Neuronal stem cell (in vitro differentiated cells): ENCODE data around the gene LRRC26.

Experiments used
- DNase-seq: peaks from one replicate; pipeline ENCODE4 v3.0.0-alpha.2; 2013; ENCODE audit warnings: low spot score
- H2AFZ ChIP-seq: one replicate; pipeline ENCODE4 v1.6.1; 2013; ENCODE audit warnings: mild to moderate bottlenecking, low read length, inconsistent platforms
- H2AK5ac ChIP-seq: 2 replicates; pipeline ENCODE4 v1.6.1; 2013; ENCODE audit warnings: low read depth, mild to moderate bottlenecking, inconsistent platforms, low read length, moderate library complexity, mixed read lengths
- H2BK120ac ChIP-seq: 2 replicates; pipeline ENCODE4 v1.6.1; 2013; ENCODE audit warnings: low read depth, mild to moderate bottlenecking, inconsistent platforms, low read length, moderate library complexity, mixed read lengths
- H2BK12ac ChIP-seq: one replicate; pipeline ENCODE4 v1.6.1; 2013; ENCODE audit warnings: low read length, inconsistent platforms
- H2BK15ac ChIP-seq: 2 replicates; pipeline ENCODE4 v1.6.1; 2013; ENCODE audit warnings: mild to moderate bottlenecking, low read length, inconsistent platforms, mixed read lengths
- H2BK5ac ChIP-seq: one replicate; pipeline ENCODE4 v1.6.1; 2013; ENCODE audit warnings: inconsistent platforms, mild to moderate bottlenecking, low read length, moderate library complexity
- H3K14ac ChIP-seq: one replicate; pipeline ENCODE4 v1.6.1; 2013; ENCODE audit warnings: low read length, inconsistent platforms
- H3K18ac ChIP-seq: 2 replicates; pipeline ENCODE4 v1.6.1; 2013; ENCODE audit warnings: low read length, inconsistent platforms
- H3K23ac ChIP-seq: 2 replicates; pipeline ENCODE4 v1.6.1; 2013; ENCODE audit warnings: low read depth, mild to moderate bottlenecking, mixed read lengths, low read length, inconsistent platforms; ENCODE audit not compliant: poor library complexity
- H3K27ac ChIP-seq: replicated peaks from 3 replicates; pipeline ENCODE4 v1.5.1; 2013; ENCODE audit warnings: low read length, inconsistent platforms
- H3K27me3 ChIP-seq, 3 experiments: 2 replicates each; pipeline ENCODE4 v1.6.1; 2013; ENCODE audit warnings: low read length in 3 of 3, mild to moderate bottlenecking in 2 of 3, inconsistent platforms in 1 of 3, low read depth in 1 of 3, mixed read lengths in 1 of 3, moderate library complexity in 1 of 3; ENCODE audit not compliant: control insufficient read depth in 3 of 3, insufficient read depth in 3 of 3
- H3K36me3 ChIP-seq, 2 donors: replicated peaks in 1 of 2; 2 replicates each; pipeline ENCODE4 v1.6.1; 2013; ENCODE audit warnings: low read length in 2 of 2; ENCODE audit not compliant: control insufficient read depth in 2 of 2, insufficient read depth in 2 of 2
- H3K4ac ChIP-seq: 2 replicates; pipeline ENCODE4 v1.6.1; 2013; ENCODE audit warnings: inconsistent platforms, mild to moderate bottlenecking, low read length, moderate library complexity
- H3K4me1 ChIP-seq, 2 donors: 1 replicate in 1 of 2; 2 replicates in 1 of 2; pipeline ENCODE4 v1.6.1; 2013; ENCODE audit warnings: low read length in 2 of 2, low read depth in 1 of 2; ENCODE audit not compliant: control insufficient read depth in 2 of 2, insufficient read depth in 1 of 2
- H3K4me2 ChIP-seq: one replicate; pipeline ENCODE4 v1.6.1; 2013; ENCODE audit warnings: mild to moderate bottlenecking, low read length, inconsistent platforms; ENCODE audit not compliant: insufficient read depth, poor library complexity, severe bottlenecking
- H3K4me3 ChIP-seq, 2 donors: 2 replicates each; pipeline ENCODE4 v1.5.1; 2013; ENCODE audit warnings: low read length in 2 of 2, mild to moderate bottlenecking in 2 of 2, inconsistent platforms in 1 of 2, moderate library complexity in 1 of 2
- H3K79me1 ChIP-seq: one replicate; pipeline ENCODE4 v1.6.1; 2013; ENCODE audit warnings: low read depth, mild to moderate bottlenecking, inconsistent platforms, low read length, moderate library complexity
- H3K9ac ChIP-seq: one replicate; pipeline ENCODE4 v1.6.1; 2013; ENCODE audit warnings: mild to moderate bottlenecking, low read depth, low read length, inconsistent platforms; ENCODE audit not compliant: poor library complexity
- H3K9me3 ChIP-seq, 2 donors: replicated peaks in 1 of 2; 2 replicates each; pipeline versions ENCODE3 to v1.6.1; 2013; ENCODE audit warnings: low read length in 2 of 2, mild to moderate bottlenecking in 2 of 2, inconsistent platforms in 1 of 2, low read depth in 1 of 2, mixed read lengths in 1 of 2, moderate library complexity in 1 of 2; ENCODE audit not compliant: control insufficient read depth in 2 of 2, insufficient read depth in 1 of 2
- H4K8ac ChIP-seq: one replicate; pipeline ENCODE4 v1.6.1; 2013; ENCODE audit warnings: low read depth, mild to moderate bottlenecking, inconsistent platforms, low read length, moderate library complexity
- H4K91ac ChIP-seq: one replicate; pipeline ENCODE4 v1.6.1; 2013; ENCODE audit warnings: low read length, low read depth, mild to moderate bottlenecking, inconsistent platforms; ENCODE audit not compliant: poor library complexity
- WGBS, 2 donors: extraction: QIAGEN DNeasy Blood & Tissue Kit; methylation state at CpG; one replicate each; pipeline ENCODE4 v1.1.7; 2013; ENCODE audit warnings: missing lambda C conversion rate in 2 of 2, mixed read lengths in 1 of 2; ENCODE audit not compliant: insufficient read length in 2 of 2, insufficient replicate concordance in 1 of 2; ENCODE audit errors: extremely low coverage in 2 of 2; 5-methylcytosine and 5-hydroxymethylcytosine counted together

LRRC26 gene

DNA sequence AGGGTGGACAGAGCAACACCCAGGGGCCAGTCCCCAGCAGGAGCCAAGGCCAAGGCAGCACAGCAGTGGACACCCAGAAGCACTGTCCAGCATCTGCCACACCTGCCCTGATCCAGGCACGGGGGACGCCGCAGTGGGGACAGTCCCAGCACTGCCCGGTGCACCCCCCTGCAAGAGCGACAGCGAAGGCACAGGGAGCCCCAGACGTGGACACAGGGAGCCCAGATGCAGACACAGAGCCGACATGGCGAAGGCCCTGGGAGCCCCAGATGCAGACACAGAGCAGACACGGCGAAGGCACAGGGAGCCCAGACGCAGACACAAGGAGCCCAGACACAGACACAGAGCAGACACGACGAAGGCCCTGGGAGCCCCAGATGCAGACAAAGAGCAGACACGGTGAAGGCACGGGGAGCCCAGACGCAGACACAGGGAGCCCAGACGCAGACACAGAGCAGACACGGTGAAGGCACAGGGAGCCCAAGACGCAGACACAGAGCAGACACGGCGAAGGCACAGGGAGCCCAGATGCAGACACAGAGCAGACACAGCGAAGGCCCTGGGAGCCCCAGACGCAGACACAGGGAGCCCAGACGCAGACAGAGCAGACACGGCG, 14.2 kb upstream of the LRRC26 start:
- Histone ChIP-seq H3K14ac (no peak overlapping the region), H2BK5ac (no peak overlapping the region), H2BK12ac (no peak overlapping the region), H2AK5ac (no peak overlapping the region), H3K4me2 (no peak overlapping the region), H3K79me1 (peaks cover 28% of the 10 kb centered on the region), H4K91ac (no peak overlapping the region), H2BK15ac (no peak overlapping the region), H3K36me3 (peaks cover 34 to 74% of the 10 kb centered on the region in 2 donors), H3K27me3 (peaks cover 0 to 2% (median 0%) of the 10 kb centered on the region in 3 experiments), H3K9ac (no peak overlapping the region), H3K9me3 (no peaks in the 10 kb centered on the region), H3K27ac (no peak overlapping the region), H3K18ac (no peak overlapping the region), H2AFZ (no peak overlapping the region), H3K4me1 (peaks cover 8% of the 10 kb centered on the region in 2 donors), H3K4me3 (no peak overlapping the region), H3K4ac (no peak overlapping the region), H3K23ac (peak overlapping the region; percentile 43), H2BK120ac (no peak overlapping the region), H4K8ac (no peak overlapping the region)
- no peak for DNase-seq
- no CpG with 5 or more reads among the region's 27 CpGs for WGBS, 2 donors

DNA sequence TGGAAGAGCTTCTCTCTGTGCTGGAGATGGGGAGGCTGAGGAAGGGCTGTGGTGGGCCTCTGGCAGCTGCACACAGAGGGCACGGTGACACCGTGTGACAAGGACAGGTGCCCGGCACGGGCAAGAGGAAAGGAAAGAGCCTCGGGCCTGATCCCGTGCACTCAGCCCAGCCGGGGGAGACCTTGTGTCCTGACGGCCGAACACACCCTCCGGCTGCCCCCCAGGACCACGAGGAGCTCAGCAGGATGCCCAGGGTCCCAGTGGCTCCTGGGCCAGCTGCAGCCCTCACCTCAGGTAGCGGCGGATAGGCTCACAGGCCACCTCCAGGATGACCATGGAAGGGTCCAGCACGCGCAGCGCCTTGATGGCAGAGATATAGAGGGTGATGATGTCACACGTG, 13.0 kb upstream of the LRRC26 start:
- Histone ChIP-seq H2AK5ac (no peak overlapping the region), H4K91ac (no peak overlapping the region), H2AFZ (no peak overlapping the region), H3K4me3 (peak overlapping the region in 1 of 2 donors; percentile 53), H3K4me1 (peaks cover 6% of the 10 kb centered on the region in 2 donors), H3K4ac (no peak overlapping the region), H2BK15ac (no peak overlapping the region), H3K9ac (no peak overlapping the region), H2BK5ac (no peak overlapping the region), H3K14ac (no peak overlapping the region), H3K4me2 (no peak overlapping the region), H3K36me3 (peaks cover 34 to 79% of the 10 kb centered on the region in 2 donors), H2BK12ac (no peak overlapping the region), H2BK120ac (no peak overlapping the region), H4K8ac (no peak overlapping the region), H3K18ac (no peak overlapping the region), H3K27ac (no peak overlapping the region), H3K23ac (no peak overlapping the region), H3K27me3 (no peaks in the 10 kb centered on the region), H3K79me1 (peaks cover 19% of the 10 kb centered on the region), H3K9me3 (no peaks in the 10 kb centered on the region)
- no peak for DNase-seq
- WGBS, 2 donors: no CpG with 5 or more reads among the region's 17 CpGs

DNA sequence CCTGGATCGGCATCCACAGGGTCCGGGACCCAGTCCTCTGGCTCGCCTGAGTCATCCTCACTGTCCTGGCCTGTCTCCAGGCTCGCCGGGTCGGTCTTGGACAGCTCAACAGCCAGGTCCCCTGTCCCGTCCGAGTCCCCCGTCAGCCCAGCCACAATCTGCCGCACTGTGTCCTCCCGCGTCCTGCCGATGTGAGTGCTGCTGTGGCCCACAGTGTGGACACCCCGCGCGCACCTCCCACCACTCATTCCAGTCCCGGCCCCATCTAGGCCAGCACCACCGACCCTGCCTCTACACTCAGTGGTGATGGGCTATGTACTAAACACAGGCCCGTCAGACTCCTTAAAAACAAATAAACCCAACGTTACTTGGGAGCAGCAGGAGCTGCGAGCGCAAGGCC, 11.8 kb upstream of the LRRC26 start:
- Histone ChIP-seq H3K14ac (no peak overlapping the region), H2BK5ac (peak overlapping the region; percentile 87), H3K79me1 (peaks cover 13% of the 10 kb centered on the region), H2BK12ac (no peak overlapping the region), H3K4me3 (no peak overlapping the region), H3K27ac (no peak overlapping the region), H2AFZ (no peak overlapping the region), H3K9me3 (no peaks in the 10 kb centered on the region), H2BK120ac (no peak overlapping the region), H3K9ac (peak overlapping the region; percentile 70), H4K8ac (peak overlapping the region; percentile 65), H2AK5ac (no peak overlapping the region), H3K4me2 (no peak overlapping the region), H3K4ac (no peak overlapping the region), H4K91ac (no peak overlapping the region), H3K27me3 (no peaks in the 10 kb centered on the region), H2BK15ac (no peak overlapping the region), H3K23ac (peak overlapping the region; percentile 65), H3K18ac (no peak overlapping the region), H3K36me3 (peaks cover 32 to 76% of the 10 kb centered on the region in 2 donors), H3K4me1 (no peaks in the 10 kb centered on the region)
- WGBS, 2 donors: no CpG with 5 or more reads among the region's 22 CpGs
- no peak for DNase-seq

DNA sequence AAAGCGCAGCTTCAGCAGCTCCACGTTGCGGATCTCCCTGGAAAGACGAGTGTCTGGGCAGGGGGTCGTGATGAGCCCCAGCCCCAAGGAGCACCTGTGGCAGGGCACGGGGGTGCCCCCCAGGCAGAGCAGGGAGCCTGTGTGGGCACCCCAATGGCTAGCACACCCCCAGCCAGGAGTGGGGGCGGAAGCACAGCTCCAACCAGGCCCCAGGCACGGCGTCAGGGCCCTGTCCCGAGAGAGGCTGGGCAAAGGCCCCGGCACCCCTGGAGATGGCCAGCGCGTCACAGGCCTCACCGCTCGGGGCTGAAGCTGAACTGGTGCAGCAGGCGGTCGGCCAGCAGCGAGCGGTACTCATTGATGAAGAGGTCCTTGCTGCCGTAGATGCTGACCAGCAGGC, 10.6 kb upstream of the LRRC26 start:
- peak overlapping the region; percentile 65 for H3K23ac ChIP-seq
- no peak overlapping the region for H2BK15ac ChIP-seq
- H3K27me3 ChIP-seq: peaks cover 0 to 1% (median 0%) of the 10 kb centered on the region in 3 experiments
- no peak overlapping the region for H2AFZ ChIP-seq
- H2AK5ac ChIP-seq: no peak overlapping the region
- no peak overlapping the region for H2BK12ac ChIP-seq
- peaks cover 7% of the 10 kb centered on the region for H3K79me1 ChIP-seq
- no peaks in the 10 kb centered on the region for H3K9me3 ChIP-seq
- no peak for DNase-seq
- no peak overlapping the region for H3K9ac ChIP-seq
- H3K4ac ChIP-seq: no peak overlapping the region
- peaks cover 29 to 69% of the 10 kb centered on the region in 2 donors for H3K36me3 ChIP-seq
- H3K4me3 ChIP-seq: no peak overlapping the region
- no peak overlapping the region for H4K8ac ChIP-seq
- no peaks in the 10 kb centered on the region for H3K4me1 ChIP-seq
- H3K14ac ChIP-seq: no peak overlapping the region
- H2BK120ac ChIP-seq: no peak overlapping the region
- no peak overlapping the region for H3K18ac ChIP-seq
- no peak overlapping the region for H2BK5ac ChIP-seq
- no peak overlapping the region for H4K91ac ChIP-seq
- no peak overlapping the region for H3K27ac ChIP-seq
- no CpG with 5 or more reads among the region's 20 CpGs for WGBS, 2 donors
- H3K4me2 ChIP-seq: no peak overlapping the region
